GM18505 (cell line): Measurements from ENCODE around the gene CNOT10.
"Not testable (repeated sequence)": the region's sequence is repeated elsewhere in the genome, so short reads cannot be mapped to it uniquely, and the experiment has no call there.

ENCODE experiments used
- ATAC-seq: cut with Tn5 transposase; IDR thresholded peaks from one replicate; pipeline ENCODE4 v1.9.1; 2021; ENCODE audit not compliant: unreplicated experiment
- POLR2A ChIP-seq: IDR thresholded peaks from 4 replicates; pipeline ENCODE4 v1.6.1; 2011; ENCODE audit warnings: borderline replicate concordance; ENCODE audit not compliant: insufficient read depth, insufficient read length; ENCODE audit errors: extremely low read depth

Gene CNOT10

DNA sequence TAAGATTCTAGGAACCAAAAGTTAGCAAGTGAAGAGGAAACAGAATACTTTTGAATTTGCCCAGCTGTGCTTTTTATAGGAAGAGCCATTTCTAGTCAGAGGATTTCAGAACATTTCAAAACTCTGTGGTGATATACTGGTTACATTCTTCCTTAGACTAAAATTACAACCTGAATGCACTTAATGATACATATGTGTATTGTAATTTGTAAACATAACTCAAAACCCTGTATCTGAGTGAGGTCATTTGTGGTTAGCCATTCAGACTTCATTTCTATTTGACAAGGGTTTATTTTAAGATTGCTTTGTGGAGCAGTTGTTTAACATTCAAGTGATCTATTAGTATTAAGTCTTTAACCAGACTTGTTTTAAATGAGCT, 73.4 kb downstream of the CNOT10 start:
- no peak for ATAC-seq
- TF ChIP-seq POLR2A = no peak

DNA sequence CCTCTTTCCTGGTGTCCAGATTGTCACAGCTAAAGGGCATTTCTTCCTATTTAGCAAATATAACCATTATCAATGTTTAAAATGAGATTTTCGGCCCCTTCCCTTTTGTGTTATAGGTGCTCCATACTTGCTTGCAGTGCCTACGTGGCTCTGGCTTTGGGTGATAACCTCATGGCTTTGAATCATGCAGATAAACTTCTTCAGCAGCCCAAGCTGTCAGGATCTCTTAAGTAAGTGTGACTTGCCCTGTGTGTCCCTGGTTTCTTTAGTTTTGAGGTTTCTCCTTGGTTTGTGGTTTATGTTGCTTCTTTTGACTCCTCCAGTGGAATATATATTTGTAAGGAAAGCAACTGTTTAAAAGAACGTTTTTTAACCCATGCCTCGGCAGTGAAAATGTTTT, 74.4 kb downstream of the CNOT10 start:
- ATAC-seq = no peak
- TF ChIP-seq POLR2A = no peak

DNA sequence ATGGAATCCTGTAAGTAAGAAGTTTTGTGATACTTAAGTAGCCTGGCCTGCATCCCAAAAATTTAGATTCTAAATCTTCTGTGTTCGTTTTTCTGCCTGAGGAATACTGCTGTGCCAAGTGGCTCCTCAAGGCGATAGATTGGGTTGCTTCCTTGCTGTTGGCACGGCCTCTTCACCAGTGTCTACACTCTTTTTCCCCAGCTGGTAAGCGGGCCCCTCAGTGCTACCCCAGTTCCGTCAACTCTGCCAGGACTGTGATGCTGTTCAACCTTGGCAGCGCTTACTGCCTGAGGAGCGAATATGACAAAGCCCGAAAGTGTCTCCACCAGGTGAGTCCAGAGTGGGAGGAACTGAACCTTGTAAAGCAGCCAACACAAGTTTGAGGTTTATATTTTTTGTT, 79.5 kb downstream of the CNOT10 start:
- ATAC-seq = no peak
- no peak for TF ChIP-seq POLR2A

DNA sequence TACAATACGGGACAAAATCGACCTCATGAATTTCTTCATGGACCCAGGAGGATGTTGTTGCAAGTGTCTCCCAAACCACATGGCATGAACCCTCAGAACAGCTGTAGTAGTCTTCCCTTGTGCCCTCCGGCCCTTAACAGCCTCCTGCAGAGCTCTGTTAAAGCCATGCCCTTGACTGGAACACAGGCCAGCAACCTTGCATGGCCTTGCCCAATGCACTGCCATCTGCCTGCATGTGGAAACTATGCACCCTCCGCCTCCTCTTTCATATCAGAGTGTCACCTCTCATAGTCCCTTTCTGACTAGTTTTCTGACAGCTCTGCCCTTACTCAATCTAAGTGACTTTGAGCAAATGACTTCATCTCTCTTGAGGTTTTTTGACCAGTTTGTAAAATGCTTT, 93.4 kb downstream of the CNOT10 start:
- no peak for ATAC-seq
- TF ChIP-seq POLR2A = no peak

DNA sequence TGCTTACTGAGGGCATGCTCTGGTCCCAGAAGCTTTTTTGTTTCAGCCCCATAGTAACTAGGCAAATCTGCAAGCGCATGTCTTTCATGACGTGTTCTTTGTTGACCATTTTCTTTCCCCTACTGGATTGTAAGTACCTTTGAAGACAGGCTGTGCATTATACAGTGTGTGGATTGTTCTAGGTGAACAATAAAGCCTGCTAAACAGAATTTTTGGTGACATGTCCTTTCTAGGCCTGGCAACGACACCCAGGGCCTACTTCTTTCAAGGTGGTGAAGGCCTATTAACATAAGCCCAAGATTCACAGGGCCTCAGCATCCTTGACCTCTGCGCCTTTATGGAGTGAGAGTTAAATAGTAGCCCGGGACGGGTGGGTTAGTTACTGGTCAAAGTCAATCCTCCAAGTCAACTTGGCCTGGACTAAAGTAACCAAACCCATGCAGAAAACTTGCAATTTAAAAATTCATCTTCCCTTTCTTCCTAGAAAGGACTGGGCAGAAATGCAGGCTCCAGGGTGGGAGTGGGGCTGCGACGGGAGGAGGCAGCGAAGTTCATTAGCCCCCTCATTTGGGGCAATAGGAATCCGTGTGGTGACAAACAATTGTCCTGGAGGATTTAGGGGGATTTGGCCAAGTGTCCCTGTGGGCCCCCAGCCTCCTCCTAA, 95.2 kb downstream of the CNOT10 start:
- no peak for TF ChIP-seq POLR2A
- no peak for ATAC-seq

DNA sequence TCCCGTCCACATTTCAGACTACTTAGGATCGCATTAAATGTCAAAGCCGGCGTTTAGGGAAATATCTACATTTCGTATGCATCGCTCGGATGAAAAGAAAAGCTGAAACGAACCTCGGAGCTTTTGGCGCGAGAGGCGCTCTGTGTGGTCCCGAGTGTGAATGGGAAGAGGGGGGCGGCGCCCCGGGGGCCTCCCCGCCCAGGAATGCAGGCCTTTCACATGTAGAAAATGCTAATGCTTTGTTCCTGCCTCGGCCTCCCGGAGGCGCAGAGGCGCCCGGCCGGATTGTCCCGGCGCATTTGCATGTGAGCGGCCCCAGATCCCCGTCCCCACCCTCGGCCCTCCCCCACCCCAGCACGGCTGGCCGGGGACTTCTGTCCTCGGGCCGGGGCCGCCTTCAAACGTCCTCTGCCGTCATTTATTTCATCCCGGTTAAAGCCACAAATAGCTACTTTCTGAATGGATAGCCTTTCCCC, 95.8 kb downstream of the CNOT10 start:
- ATAC-seq = peak; percentile 28
- no peak for TF ChIP-seq POLR2A

DNA sequence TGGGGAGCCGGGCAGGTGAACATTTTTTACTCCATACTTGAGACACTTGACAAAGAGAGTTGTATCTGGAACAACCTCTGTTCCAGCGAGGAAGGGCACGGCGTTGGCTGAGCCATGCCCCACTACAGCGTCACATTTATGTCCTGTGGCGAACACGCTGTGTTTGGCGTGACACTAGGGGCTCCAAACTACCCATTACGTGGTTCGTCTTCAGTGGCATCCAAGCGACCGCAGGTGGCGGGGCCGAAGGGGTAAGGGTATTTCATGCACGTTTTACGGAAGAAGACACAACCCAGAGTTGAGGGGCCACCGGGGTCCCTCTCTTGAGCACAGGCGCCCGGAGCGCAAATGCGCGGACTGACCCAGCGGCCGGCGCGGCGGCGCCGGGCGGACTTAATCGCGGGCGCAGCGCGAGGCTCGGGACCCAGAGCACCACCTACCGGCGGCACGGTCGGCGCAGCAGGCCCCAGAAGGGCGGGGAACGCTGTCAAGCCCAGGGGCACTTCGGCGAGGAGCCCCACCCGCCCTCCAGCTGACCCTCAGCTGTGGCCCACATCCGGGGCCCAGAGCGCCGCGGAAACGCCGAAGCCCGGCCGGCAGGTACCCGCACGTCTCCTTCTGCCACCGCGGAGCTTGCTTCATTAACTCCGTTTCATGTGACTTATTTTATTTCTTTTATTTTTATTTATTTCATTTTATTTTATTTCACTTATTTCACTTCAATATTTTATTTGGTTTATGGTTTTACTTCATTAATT, 96.4 kb downstream of the CNOT10 start:
- ATAC-seq = peak; percentile 97

DNA sequence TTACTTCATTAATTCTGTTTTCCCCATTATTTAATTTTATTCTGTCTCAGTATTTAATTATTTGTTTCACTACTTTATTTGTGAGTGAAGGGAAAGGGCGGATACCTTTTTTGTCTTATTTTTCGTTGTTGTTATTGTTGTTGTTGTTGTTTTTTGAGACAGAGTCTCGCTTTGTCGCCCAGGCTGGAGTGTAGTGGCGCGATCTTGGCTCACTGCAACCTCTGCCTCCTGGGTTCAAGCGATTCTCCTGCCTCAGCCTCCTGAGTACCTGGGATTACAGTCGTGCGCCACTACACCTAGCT, 96.9 kb downstream of the CNOT10 start:
- not testable (repeated sequence) for ATAC-seq

More for the DNA sequence above, 96.4 kb downstream of the CNOT10 start:
- TF ChIP-seq POLR2A = no peak

DNA sequence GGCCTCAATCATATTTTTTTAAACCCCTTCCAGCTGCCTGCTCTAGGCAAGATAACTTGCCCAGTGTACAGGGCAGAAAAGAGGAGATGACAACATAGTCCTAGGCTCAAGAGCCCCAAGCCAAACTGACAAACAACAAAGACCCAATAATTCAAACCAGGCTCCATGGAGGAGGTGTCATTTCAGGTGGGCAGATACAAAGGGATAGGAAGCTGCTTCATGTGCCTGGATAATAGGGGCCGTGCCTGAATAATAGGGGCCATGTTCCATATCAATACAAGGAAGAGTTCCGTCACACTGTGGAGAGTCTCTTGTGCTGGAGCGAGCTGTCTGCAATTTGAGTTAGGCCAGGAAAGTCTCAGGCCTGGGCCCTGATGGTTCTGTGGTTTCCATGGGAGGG, 97.4 kb downstream of the CNOT10 start:
- no peak for ATAC-seq
- TF ChIP-seq POLR2A = no peak

DNA sequence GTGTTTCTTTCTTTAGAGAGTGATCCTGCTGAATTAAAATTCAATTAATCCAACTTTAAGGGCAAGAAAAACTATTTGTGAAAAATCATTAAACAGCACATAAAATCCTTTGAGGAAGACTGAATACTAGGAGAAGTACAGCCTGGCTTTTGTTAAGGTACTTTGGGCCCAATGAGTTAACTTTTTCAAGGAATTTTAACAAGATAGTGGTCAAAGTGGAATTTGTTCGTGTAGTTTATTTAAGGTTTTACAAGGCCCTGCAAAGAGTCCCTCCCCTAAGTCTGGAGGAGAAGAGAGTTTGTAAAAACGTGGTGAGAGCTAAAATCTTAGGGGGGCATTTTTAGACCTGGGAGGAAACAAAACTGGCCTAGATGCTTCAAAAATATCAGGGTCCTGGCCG, 106.8 kb downstream of the CNOT10 start:
- no peak for ATAC-seq
- no peak for TF ChIP-seq POLR2A

DNA sequence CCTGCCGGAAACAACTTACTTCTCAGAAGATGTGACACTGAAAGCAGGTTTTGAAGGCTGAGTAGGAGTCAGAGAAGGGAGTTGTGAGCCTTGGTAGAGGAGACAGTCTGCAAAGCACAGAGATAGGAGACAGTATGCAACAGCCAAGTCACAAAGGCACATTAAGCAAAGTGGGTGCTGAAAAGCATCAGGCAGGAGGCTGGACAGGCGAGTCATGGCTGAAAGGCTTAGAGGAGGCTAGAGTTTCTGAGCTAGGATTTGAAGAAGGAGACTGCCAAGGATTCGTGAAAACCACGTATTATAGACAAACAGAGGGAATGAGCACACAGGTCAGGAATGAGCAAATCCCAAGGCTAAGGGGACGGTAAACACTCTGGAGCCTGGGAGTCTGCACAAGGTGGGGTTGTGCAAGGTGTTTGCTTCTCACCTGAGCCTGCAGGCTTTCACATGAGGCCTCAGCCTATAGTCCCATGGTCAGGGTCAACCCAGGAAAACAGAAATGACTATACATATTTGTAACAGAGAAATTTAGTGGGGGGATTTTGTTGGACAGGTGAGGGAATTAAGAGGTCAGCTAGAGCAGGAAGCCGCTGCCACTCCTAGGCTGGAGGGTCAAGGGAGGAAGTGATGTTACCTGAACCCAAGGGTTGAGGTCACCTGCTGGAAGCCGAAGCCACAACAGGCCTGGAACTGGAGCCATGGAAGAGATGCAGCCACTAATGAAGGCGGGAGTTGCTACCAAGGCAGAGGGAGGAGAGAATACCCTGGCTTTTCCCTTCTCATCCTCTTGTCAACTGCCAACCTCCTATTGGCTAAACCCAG, 109.7 kb downstream of the CNOT10 start:
- ATAC-seq = no peak
- no peak for TF ChIP-seq POLR2A

DNA sequence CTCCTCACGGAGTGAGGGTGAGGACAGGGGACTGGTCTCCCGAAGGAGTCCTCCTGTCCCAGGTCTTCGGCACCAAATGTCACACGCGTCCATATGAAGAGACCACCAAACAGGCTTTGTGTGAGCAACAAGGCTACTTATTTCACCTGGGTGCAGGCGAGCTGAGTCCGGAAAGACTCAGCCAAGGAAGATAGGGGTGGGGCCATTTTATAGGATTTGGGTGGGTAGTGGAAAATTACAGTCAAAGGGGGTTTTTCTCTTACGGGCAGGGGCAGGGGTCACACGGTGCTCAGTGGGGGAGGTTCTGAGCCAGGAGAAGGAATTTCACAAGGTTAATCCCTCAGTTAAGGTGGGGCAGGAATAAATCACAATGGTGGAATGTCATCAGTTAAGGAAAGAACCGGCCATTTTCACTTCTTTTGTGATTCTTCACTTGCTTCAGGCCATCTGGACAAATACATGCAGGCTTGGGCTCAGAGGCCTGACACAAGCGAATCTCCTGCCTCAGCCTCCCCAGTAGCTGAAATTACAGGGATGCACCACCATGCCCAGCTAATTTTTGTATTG, 111.5 kb downstream of the CNOT10 start:
- not testable (repeated sequence) for ATAC-seq

DNA sequence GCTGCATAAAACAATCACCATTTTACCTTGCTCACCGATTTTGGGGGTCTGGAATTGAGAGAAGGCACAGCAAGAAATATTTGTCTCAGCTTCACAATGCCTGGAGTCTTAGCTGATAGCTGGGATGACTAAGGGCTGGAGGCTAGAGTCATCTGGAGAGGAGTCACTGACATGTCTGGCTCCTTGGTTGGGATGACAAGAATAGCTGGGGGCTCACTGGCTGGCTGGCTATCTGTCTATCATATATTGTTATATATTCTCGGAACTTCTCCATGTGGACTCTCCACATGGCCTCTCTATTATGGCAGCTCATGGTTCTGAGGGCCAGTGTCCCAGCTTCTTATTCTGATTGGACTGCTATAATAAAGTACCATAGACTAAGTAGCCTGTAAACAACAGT, 112.8 kb downstream of the CNOT10 start:
- TF ChIP-seq POLR2A = no peak
- ATAC-seq = no peak

DNA sequence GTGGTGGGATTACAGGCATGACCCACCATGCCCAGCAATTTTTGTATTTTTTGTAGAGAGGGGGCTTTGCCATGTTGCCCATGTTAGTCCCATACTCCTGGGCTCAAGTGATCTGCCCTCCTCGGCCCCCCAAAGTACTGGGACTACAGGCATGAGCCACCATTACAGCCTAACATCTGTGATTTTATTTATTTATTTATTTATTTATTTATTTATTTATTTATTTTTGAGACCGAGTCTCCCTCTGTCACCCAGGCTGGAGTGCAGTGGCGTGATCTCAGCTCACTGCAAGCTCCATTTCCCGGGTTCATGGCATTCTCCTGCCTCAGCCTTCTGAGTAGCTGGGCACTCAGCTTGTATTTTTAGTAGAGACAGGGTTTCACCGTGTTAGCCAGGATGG, 116.5 kb downstream of the CNOT10 start:
- not testable (repeated sequence) for ATAC-seq

DNA sequence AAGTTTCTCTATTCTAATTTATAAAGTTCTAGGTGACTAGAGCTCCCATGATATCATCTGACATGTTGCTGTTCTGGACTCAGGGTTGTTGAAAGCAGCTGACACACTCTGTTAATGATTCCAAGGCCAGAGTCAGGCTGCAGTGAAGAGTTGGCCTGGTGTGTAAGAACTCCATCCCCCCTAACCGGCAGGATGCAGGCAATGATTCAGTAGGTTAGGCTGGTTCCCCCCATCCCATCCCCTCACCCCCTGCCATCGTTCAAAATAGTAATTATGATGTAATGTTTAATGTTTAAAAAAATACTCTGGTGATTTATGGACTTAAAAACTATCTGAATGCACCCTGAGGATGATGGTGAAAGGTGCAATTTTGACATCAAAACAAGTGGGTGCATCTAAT, 128.2 kb downstream of the CNOT10 start:
- TF ChIP-seq POLR2A = no peak
- no peak for ATAC-seq
